DND-41 (cell line): Measurements from ENCODE around the gene AKIRIN2.

ENCODE experiments used
- ATAC-seq: fragments of 200-7000 bp; cut with Tn5 transposase; 3 replicates; pipeline ENCODE4 v1.9.1; 2021; ENCODE audit warnings: low read depth; ENCODE audit not compliant: insufficient read depth
- DNase-seq: peaks from one replicate; pipeline ENCODE4 v3.0.0-alpha.2; 2020
- H2AFZ ChIP-seq: 2 replicates; pipeline ENCODE4 v1.6.0; 2012; ENCODE audit warnings: low read depth, low read length
- H3K27ac ChIP-seq: 2 replicates; pipeline ENCODE4 v1.5.1; 2012; ENCODE audit warnings: low read length, inconsistent platforms
- H3K27me3 ChIP-seq: fragments of 200-600 bp; sonication (generic); 2 replicates; pipeline ENCODE4 v1.6.0; 2012; ENCODE audit warnings: low read length, mild to moderate bottlenecking, inconsistent platforms; ENCODE audit not compliant: insufficient read depth, poor library complexity
- H3K36me3 ChIP-seq: 2 replicates; pipeline ENCODE4 v1.5.1; 2012; ENCODE audit warnings: low read length, inconsistent platforms; ENCODE audit not compliant: insufficient read depth
- H3K4me1 ChIP-seq: 2 replicates; pipeline ENCODE4 v1.5.1; 2012; ENCODE audit warnings: mild to moderate bottlenecking, low read length; ENCODE audit not compliant: insufficient read depth
- H3K4me2 ChIP-seq: 2 replicates; pipeline ENCODE4 v1.6.0; 2012; ENCODE audit warnings: mild to moderate bottlenecking, moderate library complexity, low read length, inconsistent platforms; ENCODE audit not compliant: insufficient read depth
- H3K4me3 ChIP-seq, 2 experiments: fragments of 200-600 bp in 1 of 2; shearing (Covaris generic) in 1 of 2; 2 replicates each; pipeline ENCODE4 v1.5.1; 2012 to 2016; ENCODE audit warnings: inconsistent platforms in 2 of 2, low read length in 2 of 2, mild to moderate bottlenecking in 2 of 2, low read depth in 1 of 2, moderate library complexity in 1 of 2
- H3K79me2 ChIP-seq: 2 replicates; pipeline ENCODE4 v1.6.0; 2012; ENCODE audit warnings: low read length, inconsistent platforms; ENCODE audit not compliant: insufficient read depth
- H3K9ac ChIP-seq: 2 replicates; pipeline ENCODE4 v1.6.0; 2012; ENCODE audit warnings: low read depth, mild to moderate bottlenecking, inconsistent platforms, low read length, moderate library complexity
- H3K9me3 ChIP-seq: 2 replicates; pipeline ENCODE4 v1.5.1; 2012; ENCODE audit warnings: low read length, moderate library complexity, mild to moderate bottlenecking, inconsistent platforms; ENCODE audit not compliant: insufficient read depth, severe bottlenecking
- H4K20me1 ChIP-seq: 2 replicates; pipeline ENCODE4 v1.6.0; 2012; ENCODE audit warnings: low read length; ENCODE audit not compliant: insufficient read depth
- EZH2 ChIP-seq: IDR thresholded peaks from 3 replicates; pipeline ENCODE4 v1.6.1; 2012; ENCODE audit warnings: borderline replicate concordance, low read depth, mild to moderate bottlenecking, moderate library complexity, low read length, inconsistent platforms; ENCODE audit not compliant: severe bottlenecking
- TF ChIP-seq, protein P1 (sequence below): IDR thresholded peaks from 2 replicates; pipeline ENCODE4 v1.5.1; 2012; ENCODE audit warnings: borderline replicate concordance, low read length, moderate library complexity, mild to moderate bottlenecking; ENCODE audit not compliant: poor library complexity, severe bottlenecking; ENCODE audit errors: extremely low read depth

The AKIRIN2 gene

DNA sequence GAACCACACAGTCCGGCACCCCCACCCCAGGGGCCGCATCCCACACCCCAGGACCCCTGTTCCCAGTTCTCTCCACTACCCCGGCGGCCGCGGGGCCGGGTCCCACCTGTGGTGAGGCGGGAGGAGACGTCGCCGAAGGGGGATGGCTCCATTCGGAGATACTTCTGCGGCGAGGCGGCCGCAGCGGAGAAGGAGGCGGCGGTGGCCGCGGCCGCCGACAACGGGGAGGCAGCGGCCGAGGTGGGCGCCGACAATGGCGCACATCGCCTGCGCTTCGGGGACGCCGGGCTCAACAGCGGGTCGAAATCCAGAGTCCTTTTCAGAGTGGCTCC is 723 bp downstream of the AKIRIN2 start:
- Histone ChIP-seq H3K4me3 (peak overlapping the region; percentile 76 to 78), H3K4me2 (peak overlapping the region; percentile 68), H3K4me1 (peaks cover 38% of the 10 kb centered on the region), H3K27ac (peak overlapping the region; percentile 90), H3K36me3 (peaks cover 22% of the 10 kb centered on the region), H3K9ac (peak overlapping the region; percentile 85), H3K9me3 (no peaks in the 10 kb centered on the region), H2AFZ (peak overlapping the region; percentile 91), H3K79me2 (peaks cover 56% of the 10 kb centered on the region), H4K20me1 (peaks cover 39% of the 10 kb centered on the region), H3K27me3 (no peaks in the 10 kb centered on the region)
- ATAC-seq (peak; percentile 13), DNase-seq (no peak)
- TF ChIP-seq, protein P1, sequence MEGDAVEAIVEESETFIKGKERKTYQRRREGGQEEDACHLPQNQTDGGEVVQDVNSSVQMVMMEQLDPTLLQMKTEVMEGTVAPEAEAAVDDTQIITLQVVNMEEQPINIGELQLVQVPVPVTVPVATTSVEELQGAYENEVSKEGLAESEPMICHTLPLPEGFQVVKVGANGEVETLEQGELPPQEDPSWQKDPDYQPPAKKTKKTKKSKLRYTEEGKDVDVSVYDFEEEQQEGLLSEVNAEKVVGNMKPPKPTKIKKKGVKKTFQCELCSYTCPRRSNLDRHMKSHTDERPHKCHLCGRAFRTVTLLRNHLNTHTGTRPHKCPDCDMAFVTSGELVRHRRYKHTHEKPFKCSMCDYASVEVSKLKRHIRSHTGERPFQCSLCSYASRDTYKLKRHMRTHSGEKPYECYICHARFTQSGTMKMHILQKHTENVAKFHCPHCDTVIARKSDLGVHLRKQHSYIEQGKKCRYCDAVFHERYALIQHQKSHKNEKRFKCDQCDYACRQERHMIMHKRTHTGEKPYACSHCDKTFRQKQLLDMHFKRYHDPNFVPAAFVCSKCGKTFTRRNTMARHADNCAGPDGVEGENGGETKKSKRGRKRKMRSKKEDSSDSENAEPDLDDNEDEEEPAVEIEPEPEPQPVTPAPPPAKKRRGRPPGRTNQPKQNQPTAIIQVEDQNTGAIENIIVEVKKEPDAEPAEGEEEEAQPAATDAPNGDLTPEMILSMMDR: no peak
- TF ChIP-seq EZH2: no peak

- H3K27ac ChIP-seq: peak overlapping the region; percentile 90
- ATAC-seq (peak; percentile 11), DNase-seq (peak; percentile 31)
- peaks cover 62% of the 10 kb centered on the region for H3K79me2 ChIP-seq
- H2AFZ ChIP-seq: peak overlapping the region; percentile 91
- TF ChIP-seq, protein P1: peak; percentile 32
- TF ChIP-seq EZH2: no peak
- H3K27me3 ChIP-seq: no peaks in the 10 kb centered on the region
- peaks cover 22% of the 10 kb centered on the region for H3K36me3 ChIP-seq
- H3K9ac ChIP-seq: peak overlapping the region; percentile 85
- peaks cover 44% of the 10 kb centered on the region for H4K20me1 ChIP-seq
- H3K4me3 ChIP-seq: peak overlapping the region; percentile 76 to 78
- H3K4me1 ChIP-seq: peaks cover 44% of the 10 kb centered on the region
- peak overlapping the region; percentile 68 for H3K4me2 ChIP-seq
- H3K9me3 ChIP-seq: no peaks in the 10 kb centered on the region
Observed at GRCh38 chr6:87700397-87701343, 1.4 kb downstream of the AKIRIN2 start.

DNA sequence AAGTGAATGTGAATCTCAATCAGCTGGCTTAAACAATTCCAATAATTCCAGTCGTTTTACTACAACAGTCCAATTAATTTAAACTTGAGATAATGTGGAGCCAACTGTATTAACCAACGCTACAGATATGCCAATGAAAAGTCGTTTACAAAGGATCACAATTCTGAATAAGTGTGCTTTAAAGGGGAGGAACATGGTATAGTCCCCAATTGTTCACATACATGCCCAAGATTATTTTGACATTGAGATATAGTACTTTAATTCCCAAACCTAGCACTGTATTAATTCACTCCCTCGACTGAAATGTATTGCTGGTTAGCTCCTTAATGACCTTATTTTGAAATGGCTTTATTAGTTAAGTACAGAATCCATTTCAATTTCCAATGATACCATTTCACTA is 2.5 kb downstream of the AKIRIN2 start:
- H3K9me3 ChIP-seq: no peaks in the 10 kb centered on the region
- peaks cover 46% of the 10 kb centered on the region for H3K4me1 ChIP-seq
- TF ChIP-seq EZH2: no peak
- TF ChIP-seq, protein P1: no peak
- H3K79me2 ChIP-seq: peaks cover 73% of the 10 kb centered on the region
- H3K36me3 ChIP-seq: peaks cover 22% of the 10 kb centered on the region
- H3K9ac ChIP-seq: peak overlapping the region; percentile 85
- DNase-seq (no peak), ATAC-seq (no peak)
- H4K20me1 ChIP-seq: peaks cover 49% of the 10 kb centered on the region
- peak overlapping the region; percentile 76 to 78; a peak in 3 of 4 replicates for H3K4me3 ChIP-seq
- H3K27me3 ChIP-seq: no peaks in the 10 kb centered on the region
- H3K4me2 ChIP-seq: peak overlapping the region; percentile 68
- H2AFZ ChIP-seq: no peak overlapping the region
- H3K27ac ChIP-seq: peak overlapping the region; percentile 2; the same call in 1 of the 2 replicates
